HepG2 (cell line): ENCODE measurements around the gene DCAF4L1. TPM values are rescaled to one million over a fixed set of nuclear protein-coding genes. Genes with fewer than 3 reads are reported as not detected.

Source experiments
- FLYWCH1 ChIP-seq: sonication (generic); formaldehyde crosslinking; IDR thresholded peaks from 2 replicates; pipeline ENCODE4 v1.8.1; 2023; ENCODE audit warnings: mild to moderate bottlenecking, missing genetic modification reagents
- FOXK1 ChIP-seq: sonication (generic); formaldehyde crosslinking; IDR thresholded peaks from 2 replicates; pipeline ENCODE4 v1.4.0; 2020; ENCODE audit warnings: low read depth, missing genetic modification reagents, borderline replicate concordance
- GABPA ChIP-seq, 2 experiments: IDR thresholded peaks; 2 replicates each; pipeline ENCODE4 v1.6.1; 2011 to 2016; ENCODE audit warnings: low read depth in 2 of 2, low read length in 1 of 2, missing biosample characterization in 1 of 2, missing genetic modification characterization in 1 of 2
- GATA4 ChIP-seq: sonication (generic); IDR thresholded peaks from 2 replicates; pipeline ENCODE4 v1.6.1; 2016; ENCODE audit warnings: antibody characterized with exemption, low read depth, borderline replicate concordance
- HMGXB3 ChIP-seq: sonication (generic); formaldehyde crosslinking; IDR thresholded peaks from 2 replicates; pipeline ENCODE4 v1.4.0; 2020; ENCODE audit warnings: missing genetic modification reagents, borderline replicate concordance
- KMT2B ChIP-seq: IDR thresholded peaks from 2 replicates; pipeline ENCODE4 v1.6.1; 2016; ENCODE audit warnings: missing genetic modification reagents, missing compliant biosample characterization
- NR0B2 ChIP-seq: sonication (generic); formaldehyde crosslinking; IDR thresholded peaks from 2 replicates; pipeline ENCODE4 v1.4.0; 2020; ENCODE audit warnings: mild to moderate bottlenecking, missing genetic modification reagents
- POGK ChIP-seq: sonication (generic); formaldehyde crosslinking; conservative IDR thresholded peaks from 2 replicates; pipeline ENCODE4 v1.8.0; 2022; ENCODE audit warnings: mild to moderate bottlenecking, moderate library complexity, missing genetic modification reagents
- POLR2AphosphoS2 ChIP-seq: IDR thresholded peaks from 2 replicates; pipeline ENCODE4 v1.6.1; 2011; ENCODE audit warnings: low read depth, low read length, improper control_type of control experiment
- REXO4 ChIP-seq: sonication (generic); formaldehyde crosslinking; IDR thresholded peaks from 2 replicates; pipeline ENCODE4 v1.8.0; 2022; ENCODE audit warnings: missing genetic modification reagents, mild to moderate bottlenecking, borderline replicate concordance
- SATB2 ChIP-seq: sonication (generic); formaldehyde crosslinking; IDR thresholded peaks from 2 replicates; pipeline ENCODE4 v1.5.0; 2020; ENCODE audit warnings: missing genetic modification reagents
- SMARCE1 ChIP-seq: fragments of 450-650 bp; IDR thresholded peaks from 2 replicates; pipeline ENCODE4 v1.6.1; 2017; ENCODE audit warnings: borderline replicate concordance
- TARDBP ChIP-seq: sonication (generic); formaldehyde crosslinking; IDR thresholded peaks from 2 replicates; pipeline ENCODE4 v1.8.0; 2022; ENCODE audit warnings: mild to moderate bottlenecking, missing genetic modification reagents
- TOE1 ChIP-seq: sonication (generic); formaldehyde crosslinking; IDR thresholded peaks from 2 replicates; pipeline ENCODE4 v1.4.0; 2020; ENCODE audit warnings: mild to moderate bottlenecking, missing genetic modification reagents
- XRCC5 ChIP-seq: fragments of 200-400 bp; formaldehyde crosslinking; optimal IDR thresholded peaks from 2 replicates; pipeline ENCODE3; 2017; ENCODE audit warnings: mild to moderate bottlenecking, low read length
- ZBTB38 ChIP-seq: sonication (generic); formaldehyde crosslinking; IDR thresholded peaks from 2 replicates; pipeline ENCODE4 v1.5.1; 2020; ENCODE audit warnings: mild to moderate bottlenecking, missing genetic modification reagents
- ZNF331 ChIP-seq: sonication (generic); formaldehyde crosslinking; IDR thresholded peaks from 2 replicates; pipeline ENCODE4 v1.4.0; 2020; ENCODE audit warnings: missing genetic modification reagents
- ZNF350 ChIP-seq: sonication (generic); formaldehyde crosslinking; IDR thresholded peaks from 2 replicates; pipeline ENCODE4 v1.4.0; 2020; ENCODE audit warnings: mild to moderate bottlenecking, low read depth, missing genetic modification reagents, borderline replicate concordance
- ZNF567 ChIP-seq: sonication (generic); formaldehyde crosslinking; IDR thresholded peaks from 2 replicates; pipeline ENCODE4 v1.8.1; 2023; ENCODE audit warnings: mild to moderate bottlenecking, missing genetic modification reagents, borderline replicate concordance
- ZNF607 ChIP-seq: sonication (generic); formaldehyde crosslinking; IDR thresholded peaks from 2 replicates; pipeline ENCODE4 v1.5.1; 2020; ENCODE audit warnings: missing genetic modification reagents, mild to moderate bottlenecking, borderline replicate concordance
- ZNF674 ChIP-seq: sonication (generic); formaldehyde crosslinking; IDR thresholded peaks from 2 replicates; pipeline ENCODE4 v1.5.0; 2020; ENCODE audit warnings: low read depth, mild to moderate bottlenecking, missing genetic modification reagents
- polyA plus RNA-seq, 8 experiments: library from polyadenylated mRNA; depleted of rRNA in 3 of 8; stranded (reverse) in 7 of 8; unstranded in 1 of 8; fragments of >200 nt; fragmentation: Illumina TruSeq in 4 of 8; extraction: Trizol in 4 of 8; gene quantifications; 2 replicates each; pipeline versions ENCODE4 v1.2.1 to v1.2.3, GENCODE V29; 2011 to 2016; ENCODE audit warnings: low read depth in 4 of 8, missing spikeins in 1 of 8, mixed read lengths in 1 of 8; ENCODE audit not compliant: insufficient read depth in 1 of 8
- total RNA-seq, 5 experiments: library from RNA; depleted of rRNA; stranded (reverse); fragments of >200 nt; fragmentation: Illumina TruSeq; extraction: Trizol; gene quantifications; 2 replicates each; pipeline ENCODE4 v1.2.3, GENCODE V29; 2016; ENCODE audit warnings: low read depth in 1 of 5
- TF ChIP-seq, protein P1 (sequence below): IDR thresholded peaks from 2 replicates; pipeline ENCODE4 v1.6.1; 2016; ENCODE audit warnings: mild to moderate bottlenecking, missing biosample characterization, missing genetic modification reagents

The DCAF4L1 gene
- total and polyA plus RNA-seq, 2 of the 13 experiments (the other 11 are each of a cell fraction or from before 2014, with no cell fraction given): 0.05 to 0.09 TPM

GRCh38 chr4:41934901-41935651 lies 46.5 kb upstream of the DCAF4L1 start, which contains the start of gene TMEM33 (continued):
- TF ChIP-seq GABPA (IDR thresholded peaks at IDR 0.05; ENCODE audit: low read depth, low read length) (peak; percentile 93), GABPA (CRISPR knock-in tag; IDR thresholded peaks at IDR 0.05; ENCODE audit: low read depth) (peak; percentile 99), FLYWCH1 (CRISPR knock-in tag) (no peak), KMT2B (CRISPR knock-in tag) (peak; percentile 93), ZBTB38 (CRISPR knock-in tag) (peak; percentile 78), SATB2 (CRISPR knock-in tag) (peak; percentile 54), TOE1 (0 out of 2 replicates have a peak, but pooled peaks have one; percentile 12), HMGXB3 (CRISPR knock-in tag) (peak; percentile 98), ZNF350 (CRISPR knock-in tag) (peak; percentile 70; the same call in 1 of the 2 replicates), TARDBP (peak; percentile 74), NR0B2 (CRISPR knock-in tag) (no peak), ZNF607 (CRISPR knock-in tag) (0 out of 2 replicates have a peak, but pooled peaks have one; percentile 19), XRCC5 (peak; percentile 26), POGK (CRISPR knock-in tag) (peak; percentile 52; the same call in 1 of the 2 replicates), ZNF331 (peak; percentile 41; the same call in 1 of the 2 replicates), ZNF674 (no peak), FOXK1 (CRISPR knock-in tag) (peak; percentile 79; the same call in 1 of the 2 replicates), SMARCE1 (no peak), POLR2AphosphoS2 (no peak), ZNF567 (CRISPR knock-in tag) (peak; percentile 84; the same call in 1 of the 2 replicates), REXO4 (no peak), GATA4 (0 out of 2 replicates have a peak, but pooled peaks have one; percentile 34)
- TF ChIP-seq, protein P1, sequence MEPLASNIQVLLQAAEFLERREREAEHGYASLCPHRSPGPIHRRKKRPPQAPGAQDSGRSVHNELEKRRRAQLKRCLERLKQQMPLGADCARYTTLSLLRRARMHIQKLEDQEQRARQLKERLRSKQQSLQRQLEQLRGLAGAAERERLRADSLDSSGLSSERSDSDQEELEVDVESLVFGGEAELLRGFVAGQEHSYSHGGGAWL (CRISPR knock-in tag): 0 out of 2 replicates have a peak, but pooled peaks have one; percentile 44
